Measurements from ENCODE around the gene MTHFD2L. TPM values are rescaled to one million over a fixed set of nuclear protein-coding genes. Genes with fewer than 3 reads are reported as not detected.

Gene MTHFD2L
- total and polyA plus RNA-seq, 9 of the 15 experiments (the other 6 are each of a cell fraction or from before 2014, with no cell fraction given): 10.0 to 39.0 (median 26.0) TPM

DNA sequence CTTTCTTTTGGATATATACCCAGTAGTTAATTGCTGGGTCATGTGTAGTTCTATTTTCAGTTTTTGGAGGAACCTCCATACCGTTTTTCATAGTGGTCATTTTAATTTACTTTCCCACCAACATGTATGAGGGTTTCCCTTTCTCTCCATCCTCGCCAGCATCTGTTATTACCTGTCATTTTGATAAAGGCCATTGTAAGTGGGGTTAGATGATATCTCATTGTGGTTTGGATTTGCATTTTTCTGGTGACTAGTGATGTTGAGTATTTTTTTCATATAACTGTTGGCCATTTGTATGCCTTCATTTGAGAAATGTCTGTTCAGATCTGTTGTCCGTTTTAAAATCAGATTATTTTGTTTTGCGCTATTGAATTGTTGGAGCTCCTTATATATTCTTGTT lies 30.2 kb upstream of the MTHFD2L start:
- WGBS (ENCODE audit: insufficient coverage, low coverage, missing lambda C conversion rate): 64% methylated on average over 4 of the region's 4 CpGs
- H3K9ac ChIP-seq (ENCODE audit: insufficient read depth in 1 of 2, low read depth in 2 of 2, low read length in 2 of 2): no peak overlapping the region
- intact Hi-C loops (cut with micrococcal nuclease): no loop called here
- no peak overlapping the region for H3K27ac ChIP-seq (ENCODE audit: extremely low read depth, low read depth, low read length)
- no peak overlapping the region for H3K4me2 ChIP-seq (ENCODE audit: insufficient read depth, low read length)
- in situ Hi-C loops (cut with MboI): loop anchor here (25.0 kb wide), 1 partner anchor 815 kb away; no protein-coding TSS in a partner anchor
- DNase-seq (ENCODE audit: extremely low read depth in 1 of 4, low spot score in 3 of 4) (no peak), FAIRE-seq (no peak), ATAC-seq (no peak)
- H4K20me1 ChIP-seq (replicated peaks; ENCODE audit: control insufficient read depth, insufficient read depth, low read length): no peaks in the 10 kb centered on the region
- H3K9me3 ChIP-seq (replicated peaks; ENCODE audit: control insufficient read depth, insufficient read depth, low read depth, low read length): no peaks in the 10 kb centered on the region; the same call in 1 of the 2 replicates
- H3K9me1 ChIP-seq (ENCODE audit: control insufficient read depth, insufficient read depth, low read length): no peaks in the 10 kb centered on the region
- BruUV-seq (replicated peaks): no TSS peak
- no peaks in the 10 kb centered on the region for H3K79me2 ChIP-seq (ENCODE audit: control insufficient read depth, insufficient read depth, low read length)
- TF ChIP-seq, protein P1, sequence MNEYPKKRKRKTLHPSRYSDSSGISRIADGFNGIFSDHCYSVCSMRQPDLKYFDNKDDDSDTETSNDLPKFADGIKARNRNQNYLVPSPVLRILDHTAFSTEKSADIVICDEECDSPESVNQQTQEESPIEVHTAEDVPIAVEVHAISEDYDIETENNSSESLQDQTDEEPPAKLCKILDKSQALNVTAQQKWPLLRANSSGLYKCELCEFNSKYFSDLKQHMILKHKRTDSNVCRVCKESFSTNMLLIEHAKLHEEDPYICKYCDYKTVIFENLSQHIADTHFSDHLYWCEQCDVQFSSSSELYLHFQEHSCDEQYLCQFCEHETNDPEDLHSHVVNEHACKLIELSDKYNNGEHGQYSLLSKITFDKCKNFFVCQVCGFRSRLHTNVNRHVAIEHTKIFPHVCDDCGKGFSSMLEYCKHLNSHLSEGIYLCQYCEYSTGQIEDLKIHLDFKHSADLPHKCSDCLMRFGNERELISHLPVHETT (CRISPR knock-in tag; conservative IDR thresholded peaks at IDR 0.05 in 1 of 2, IDR thresholded peaks at IDR 0.05 in 1 of 2): no peak
- TF ChIP-seq POLR2B (IDR thresholded peaks at IDR 0.05; ENCODE audit: low read depth, partially characterized antibody) (no peak), ZNF57 (CRISPR knock-in tag; IDR thresholded peaks at IDR 0.05) (no peak), IRF9 (tag; IDR thresholded peaks at IDR 0.05) (no peak)
- POLR2A ChIA-PET: no interaction called here
- CTCF ChIA-PET (ENCODE audit: low intra/inter-chr PET ratio): no interaction called here
- no peak overlapping the region for H3K4me3 ChIP-seq
- no peak overlapping the region for H2AFZ ChIP-seq (ENCODE audit: low read depth, low read length)
- H3K36me3 ChIP-seq (ENCODE audit: control insufficient read depth, insufficient read depth, low read length): no peaks in the 10 kb centered on the region
- no peaks in the 10 kb centered on the region for H3K4me1 ChIP-seq (replicated peaks in 1 of 2; ENCODE audit: control insufficient read depth in 2 of 2, insufficient read depth in 2 of 2, low read length in 2 of 2)
- H3K27me3 ChIP-seq (ENCODE audit: control insufficient read depth in 2 of 2, insufficient read depth in 2 of 2, low read length in 2 of 2): no peaks in the 10 kb centered on the region

Measured in K562 (cell line).